Left lung (tissue), 10 donors: Measurements from ENCODE around the gene CFL2. TPM values are rescaled to one million over a fixed set of nuclear protein-coding genes. Genes with fewer than 3 reads are reported as not detected.

ENCODE experiments used
- ATAC-seq: fragments of 200-7000 bp; cut with Tn5 transposase; one replicate; pipeline ENCODE4 v1.9.1; 2020; ENCODE audit warnings: moderate library complexity
- DNase-seq, 4 donors: peaks; one replicate each; pipeline ENCODE4 v3.0.0-alpha.2; 2013 to 2020
- H3K27ac ChIP-seq, 2 donors: fragments of 200-600 bp; sonication (generic) in 1 of 2; one replicate each; pipeline versions ENCODE4 v1.5.0 to v1.8.0; 2020 to 2021
- H3K27me3 ChIP-seq, 2 donors: fragments of 200-600 bp; sonication (generic) in 1 of 2; one replicate each; pipeline versions ENCODE4 v1.5.0 to v1.8.0; 2020 to 2021
- H3K36me3 ChIP-seq, 2 donors: fragments of 200-600 bp; sonication (generic) in 1 of 2; one replicate each; pipeline versions ENCODE4 v1.5.0 to v1.8.0; 2020 to 2021
- H3K4me1 ChIP-seq, 2 donors: fragments of 200-600 bp; one replicate each; pipeline ENCODE4 v1.8.0; 2021
- H3K4me3 ChIP-seq, 2 donors: fragments of 200-600 bp; sonication (generic) in 1 of 2; one replicate each; pipeline versions ENCODE4 v1.5.0 to v1.8.0; 2020 to 2021; ENCODE audit warnings: mild to moderate bottlenecking in 1 of 2
- H3K9me3 ChIP-seq, 2 donors: fragments of 200-600 bp; sonication (generic) in 1 of 2; one replicate each; pipeline versions ENCODE4 v1.5.0 to v1.8.0; 2020 to 2021
- intact Hi-C, 2 donors: fragments of 100-400 bp; cut with DNase I; formaldehyde crosslinking; loops; one replicate each; pipeline versions ENCODE4 v1.11.2 to v1.14.2; 2022
- polyA plus RNA-seq, 6 donors: library from polyadenylated mRNA; unstranded; fragments of 120-200 nt; gene quantifications; one replicate each; pipeline ENCODE4 v1.2.1, GENCODE V29; 2013; ENCODE audit not compliant: insufficient read length in 6 of 6
- total RNA-seq, 2 donors: library from RNA; stranded (reverse); fragmentation: NEBNext Ultra II Directional; extraction: Animal tissue kit (Norgen Biotek cat#: 25700); gene quantifications; one replicate each; pipeline ENCODE4 v1.2.1, GENCODE V29; 2021
- TF ChIP-seq, protein P1 (sequence below), 2 donors: fragments of 200-600 bp; sonication (generic) in 1 of 2; IDR thresholded peaks; one replicate each; pipeline versions ENCODE4 v1.5.0 to v1.8.0; 2021; ENCODE audit warnings: antibody characterized with exemption in 2 of 2
- donor health status: DM: no; HTN: yes; CAD: no.
- donor health status: DM: no; HTN: no; CAD: no.

Gene CFL2
- total and polyA plus RNA-seq, 8 donors: 36.9 to 58.0 (median 47.1) TPM

DNA sequence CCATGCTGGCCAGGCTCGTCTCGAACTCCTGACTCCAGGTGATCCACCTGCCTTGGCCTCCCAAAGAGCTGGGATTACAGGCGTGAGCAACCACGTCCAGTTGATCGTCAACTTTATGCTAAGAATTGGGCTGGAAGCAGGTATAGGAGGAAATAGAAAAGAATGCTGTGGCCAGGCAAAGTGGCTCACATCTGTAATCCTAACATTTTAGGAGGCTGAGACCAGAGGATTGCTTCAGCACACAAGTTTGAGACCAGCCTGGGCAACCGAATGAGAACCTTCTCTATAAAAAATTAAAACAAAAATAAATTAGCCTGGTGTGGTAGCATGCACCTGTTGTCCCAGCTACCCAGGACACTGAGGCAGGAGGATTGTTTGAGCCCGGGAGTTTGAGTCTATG lies 47.4 kb downstream of the CFL2 start:
- TF ChIP-seq, protein P1, sequence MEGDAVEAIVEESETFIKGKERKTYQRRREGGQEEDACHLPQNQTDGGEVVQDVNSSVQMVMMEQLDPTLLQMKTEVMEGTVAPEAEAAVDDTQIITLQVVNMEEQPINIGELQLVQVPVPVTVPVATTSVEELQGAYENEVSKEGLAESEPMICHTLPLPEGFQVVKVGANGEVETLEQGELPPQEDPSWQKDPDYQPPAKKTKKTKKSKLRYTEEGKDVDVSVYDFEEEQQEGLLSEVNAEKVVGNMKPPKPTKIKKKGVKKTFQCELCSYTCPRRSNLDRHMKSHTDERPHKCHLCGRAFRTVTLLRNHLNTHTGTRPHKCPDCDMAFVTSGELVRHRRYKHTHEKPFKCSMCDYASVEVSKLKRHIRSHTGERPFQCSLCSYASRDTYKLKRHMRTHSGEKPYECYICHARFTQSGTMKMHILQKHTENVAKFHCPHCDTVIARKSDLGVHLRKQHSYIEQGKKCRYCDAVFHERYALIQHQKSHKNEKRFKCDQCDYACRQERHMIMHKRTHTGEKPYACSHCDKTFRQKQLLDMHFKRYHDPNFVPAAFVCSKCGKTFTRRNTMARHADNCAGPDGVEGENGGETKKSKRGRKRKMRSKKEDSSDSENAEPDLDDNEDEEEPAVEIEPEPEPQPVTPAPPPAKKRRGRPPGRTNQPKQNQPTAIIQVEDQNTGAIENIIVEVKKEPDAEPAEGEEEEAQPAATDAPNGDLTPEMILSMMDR (IDR thresholded peaks at IDR 0.05): no peak
- ATAC-seq: no peak
- DNase-seq: no peak
- H3K4me1 ChIP-seq: peaks cover 0 to 18% of the 10 kb centered on the region in 2 donors
- intact Hi-C loops: no loop called here
- no peak overlapping the region for H3K4me3 ChIP-seq
- no peaks in the 10 kb centered on the region for H3K36me3 ChIP-seq
- no peaks in the 10 kb centered on the region for H3K27me3 ChIP-seq
- H3K9me3 ChIP-seq: no peaks in the 10 kb centered on the region
- peak overlapping the region in 1 of 2 donors; percentile 46 for H3K27ac ChIP-seq

DNA sequence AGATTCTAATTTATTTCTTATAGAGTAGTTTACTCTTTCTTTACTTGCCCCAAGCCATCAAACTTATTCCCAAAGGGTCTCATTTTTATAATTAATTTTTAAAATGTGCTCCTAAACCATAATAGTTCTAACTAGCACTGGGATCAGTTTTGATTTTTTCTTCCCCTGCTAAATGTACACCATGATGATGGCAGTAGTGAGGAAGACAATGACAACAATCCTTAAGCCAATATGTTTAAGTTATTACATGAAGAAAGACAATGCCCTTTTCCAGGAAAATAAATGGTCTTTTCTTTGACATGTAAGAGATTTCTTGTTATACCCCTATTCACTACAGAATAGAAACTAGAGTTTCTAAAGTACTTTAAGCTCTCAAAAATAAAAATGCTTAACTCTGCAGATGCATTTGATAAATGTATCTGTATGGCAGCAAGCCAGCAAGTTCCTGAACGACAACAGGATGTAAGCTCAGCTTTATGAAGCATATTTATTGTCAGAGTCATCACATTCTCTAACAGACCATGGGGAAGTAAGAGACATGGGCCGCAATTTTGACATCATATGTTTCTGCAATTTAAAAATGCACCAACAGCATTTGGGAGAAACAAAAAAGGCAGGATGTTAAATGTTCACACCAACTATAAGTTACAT lies 48.5 kb downstream of the CFL2 start:
- H3K9me3 ChIP-seq: no peaks in the 10 kb centered on the region
- TF ChIP-seq, protein P1 (IDR thresholded peaks at IDR 0.05): no peak
- H3K27me3 ChIP-seq: no peaks in the 10 kb centered on the region
- intact Hi-C loops: no loop called here
- H3K4me3 ChIP-seq: no peak overlapping the region
- H3K27ac ChIP-seq: peak overlapping the region in 1 of 2 donors; percentile 46
- peaks cover 0 to 15% of the 10 kb centered on the region in 2 donors for H3K4me1 ChIP-seq
- ATAC-seq (peak; percentile 58), DNase-seq (peak in 3 of 4 donors; percentile 7 to 36 (median 35))
- H3K36me3 ChIP-seq: no peaks in the 10 kb centered on the region

DNA sequence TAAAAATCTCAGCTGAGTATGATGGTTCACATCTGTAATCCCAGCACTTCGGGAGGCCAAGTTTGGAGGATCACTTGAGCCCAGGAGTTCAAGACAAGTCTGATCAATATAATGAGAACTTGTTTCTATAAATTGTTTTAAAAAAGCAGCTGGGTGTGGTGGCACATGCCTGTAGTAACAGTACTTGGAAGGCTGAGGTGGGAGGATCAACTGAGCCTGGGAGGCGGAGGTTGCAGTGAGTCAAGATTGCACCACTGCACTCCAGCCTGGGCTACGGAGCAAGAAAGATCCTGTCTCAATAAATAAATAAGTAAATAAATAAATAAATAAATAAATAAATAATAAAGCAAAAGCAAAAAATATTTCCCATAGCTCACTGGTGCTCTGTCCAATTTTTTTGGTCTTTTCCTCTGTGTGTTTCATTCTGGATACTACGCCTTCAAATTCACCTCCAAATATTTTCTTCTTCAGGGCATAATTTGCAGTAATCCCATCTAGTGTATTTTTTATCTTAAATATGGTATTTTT lies 51.8 kb downstream of the CFL2 start:
- intact Hi-C loops: no loop called here
- H3K4me3 ChIP-seq: no peak overlapping the region
- H3K27ac ChIP-seq: no peak overlapping the region
- no peaks in the 10 kb centered on the region for H3K27me3 ChIP-seq
- ATAC-seq (no peak), DNase-seq (no peak)
- TF ChIP-seq, protein P1 (IDR thresholded peaks at IDR 0.05): no peak
- no peaks in the 10 kb centered on the region for H3K36me3 ChIP-seq
- H3K4me1 ChIP-seq: peaks cover 0 to 15% of the 10 kb centered on the region in 2 donors
- H3K9me3 ChIP-seq: no peaks in the 10 kb centered on the region

DNA sequence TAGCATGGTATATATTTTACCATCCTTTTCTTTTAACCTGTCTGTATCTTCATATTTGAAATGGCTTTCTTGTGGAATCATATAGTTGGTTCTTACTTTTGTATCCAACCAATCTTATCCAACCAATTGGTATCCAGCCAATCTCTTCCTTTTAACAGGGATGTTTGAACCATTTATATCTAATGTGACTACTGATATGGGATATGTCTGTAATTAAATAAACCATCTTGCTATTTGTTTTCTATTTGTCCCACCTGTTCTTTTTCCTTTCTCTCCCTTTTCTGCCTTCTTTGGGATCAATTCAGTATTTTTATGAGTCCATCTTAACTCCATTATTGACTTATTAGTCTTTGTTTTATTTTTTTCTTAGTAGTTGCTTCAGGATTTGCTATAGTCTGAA lies 53.6 kb downstream of the CFL2 start:
- Histone ChIP-seq H3K4me1 (peaks cover 0 to 2% of the 10 kb centered on the region in 2 donors), H3K27me3 (no peaks in the 10 kb centered on the region), H3K4me3 (no peak overlapping the region), H3K36me3 (no peaks in the 10 kb centered on the region), H3K27ac (no peak overlapping the region), H3K9me3 (no peaks in the 10 kb centered on the region)
- intact Hi-C loops: no loop called here
- TF ChIP-seq, protein P1 (IDR thresholded peaks at IDR 0.05): no peak
- ATAC-seq: no peak
- DNase-seq: no peak

Other genes starting within 250 kb of the CFL2 start
- gene EAPP, start 174.9 kb downstream of the CFL2 start, total RNA-seq: 10 to 100 TPM; 23.2 to 25.8 TPM
- 10 to 100 TPM; 51.2 to 63.9 (median 58.2) TPM for gene EAPP, start 174.9 kb downstream of the CFL2 start, polyA plus RNA-seq
- 10 to 100 TPM; 71.3 to 73.6 TPM for gene SNX6, start 84.4 kb downstream of the CFL2 start, total RNA-seq
- gene SNX6, start 84.4 kb downstream of the CFL2 start, polyA plus RNA-seq: 100 to 1,000 TPM in 5 of 6 donors, 10 to 100 TPM in 1; 96.9 to 123 (median 111) TPM
- gene BAZ1A, start 160.8 kb upstream of the CFL2 start, total RNA-seq: 10 to 100 TPM; 30.4 to 50.4 TPM
- gene BAZ1A, start 160.8 kb upstream of the CFL2 start, polyA plus RNA-seq: 10 to 100 TPM; 33.0 to 42.0 (median 33.9) TPM